Mucosa of descending colon (tissue), 3 donors: Measurements from ENCODE around the gene SPSB2. TPM values are rescaled to one million over a fixed set of nuclear protein-coding genes. Genes with fewer than 3 reads are reported as not detected.

Experiments
- ATAC-seq: fragments of 200-7000 bp; cut with Tn5 transposase; one replicate; pipeline ENCODE4 v1.9.1; 2020; ENCODE audit warnings: mild to moderate bottlenecking, moderate library complexity
- DNase-seq, 3 donors: peaks; one replicate each; pipeline ENCODE4 v3.0.0-alpha.2; 2020
- H3K36me3 ChIP-seq: fragments of 200-600 bp; one replicate; pipeline ENCODE4 v1.8.0; 2021; ENCODE audit warnings: low read depth, mild to moderate bottlenecking
- H3K4me1 ChIP-seq: fragments of 200-600 bp; one replicate; pipeline ENCODE4 v1.8.0; 2021; ENCODE audit warnings: low read depth, mild to moderate bottlenecking
- H3K4me3 ChIP-seq: fragments of 200-600 bp; one replicate; pipeline ENCODE4 v1.8.0; 2021; ENCODE audit warnings: mild to moderate bottlenecking
- H3K9me3 ChIP-seq: fragments of 200-600 bp; one replicate; pipeline ENCODE4 v1.8.0; 2021; ENCODE audit warnings: mild to moderate bottlenecking
- intact Hi-C, 2 donors: fragments of 100-400 bp; cut with DNase I in 1 of 2; cut with micrococcal nuclease in 1 of 2; formaldehyde crosslinking; loops; one replicate each; pipeline versions ENCODE4 v1.11.0 to v1.11.1; 2022; cut with DNase I, micrococcal nuclease
- total RNA-seq, 3 donors: library from RNA; stranded (reverse); fragmentation: NEBNext Ultra II Directional in 2 of 3; extraction: Animal tissue kit (Norgen Biotek cat#: 25700) in 2 of 3; gene quantifications; one replicate each; pipeline versions ENCODE4 v1.2.1 to v1.2.4, GENCODE V29; 2021 to 2023
- TF ChIP-seq, protein P1 (sequence below): fragments of 200-600 bp; IDR thresholded peaks from one replicate; pipeline ENCODE4 v1.8.0; 2022; ENCODE audit warnings: antibody characterized with exemption, mild to moderate bottlenecking
- donor health status: DM: no; HTN: no; CAD: no; lungs with moderate emphysema.
- donor health status: DM: no; HTN: no; CAD: no.
- donor health status: DM: no; HTN: yes; CAD: no.

SPSB2 gene
- total RNA-seq, 3 donors from 2014 or later: 9.7 to 11.7 (median 10.6) TPM

DNA sequence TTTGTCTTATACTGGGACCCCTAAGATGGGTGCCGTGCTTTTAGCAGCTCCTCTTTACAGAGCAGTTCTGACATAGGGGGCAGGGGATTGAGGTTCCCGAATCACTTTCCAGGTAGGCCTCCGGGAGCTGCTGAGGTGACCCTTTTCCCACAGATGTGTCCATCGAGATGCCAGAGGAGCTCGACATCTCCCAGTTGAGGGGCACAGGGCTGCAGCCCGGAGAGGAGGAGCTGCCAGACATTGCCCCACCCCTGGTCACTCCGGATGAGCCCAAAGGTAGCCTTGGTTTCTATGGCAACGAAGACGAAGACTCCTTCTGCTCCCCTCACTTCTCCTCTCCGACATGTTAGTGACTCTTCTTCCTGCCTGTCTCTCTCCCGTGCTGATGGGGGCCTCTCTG is 10.1 kb downstream of the SPSB2 start:
- peaks cover 3% of the 10 kb centered on the region for H3K4me1 ChIP-seq
- H3K4me3 ChIP-seq: no peak overlapping the region
- ATAC-seq (no peak), DNase-seq (peak in 1 of 3 donors; percentile 44)
- intact Hi-C loops: no loop called here
- peaks cover 7% of the 10 kb centered on the region for H3K36me3 ChIP-seq
- TF ChIP-seq, protein P1, sequence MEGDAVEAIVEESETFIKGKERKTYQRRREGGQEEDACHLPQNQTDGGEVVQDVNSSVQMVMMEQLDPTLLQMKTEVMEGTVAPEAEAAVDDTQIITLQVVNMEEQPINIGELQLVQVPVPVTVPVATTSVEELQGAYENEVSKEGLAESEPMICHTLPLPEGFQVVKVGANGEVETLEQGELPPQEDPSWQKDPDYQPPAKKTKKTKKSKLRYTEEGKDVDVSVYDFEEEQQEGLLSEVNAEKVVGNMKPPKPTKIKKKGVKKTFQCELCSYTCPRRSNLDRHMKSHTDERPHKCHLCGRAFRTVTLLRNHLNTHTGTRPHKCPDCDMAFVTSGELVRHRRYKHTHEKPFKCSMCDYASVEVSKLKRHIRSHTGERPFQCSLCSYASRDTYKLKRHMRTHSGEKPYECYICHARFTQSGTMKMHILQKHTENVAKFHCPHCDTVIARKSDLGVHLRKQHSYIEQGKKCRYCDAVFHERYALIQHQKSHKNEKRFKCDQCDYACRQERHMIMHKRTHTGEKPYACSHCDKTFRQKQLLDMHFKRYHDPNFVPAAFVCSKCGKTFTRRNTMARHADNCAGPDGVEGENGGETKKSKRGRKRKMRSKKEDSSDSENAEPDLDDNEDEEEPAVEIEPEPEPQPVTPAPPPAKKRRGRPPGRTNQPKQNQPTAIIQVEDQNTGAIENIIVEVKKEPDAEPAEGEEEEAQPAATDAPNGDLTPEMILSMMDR: no peak
- no peaks in the 10 kb centered on the region for H3K9me3 ChIP-seq

DNA sequence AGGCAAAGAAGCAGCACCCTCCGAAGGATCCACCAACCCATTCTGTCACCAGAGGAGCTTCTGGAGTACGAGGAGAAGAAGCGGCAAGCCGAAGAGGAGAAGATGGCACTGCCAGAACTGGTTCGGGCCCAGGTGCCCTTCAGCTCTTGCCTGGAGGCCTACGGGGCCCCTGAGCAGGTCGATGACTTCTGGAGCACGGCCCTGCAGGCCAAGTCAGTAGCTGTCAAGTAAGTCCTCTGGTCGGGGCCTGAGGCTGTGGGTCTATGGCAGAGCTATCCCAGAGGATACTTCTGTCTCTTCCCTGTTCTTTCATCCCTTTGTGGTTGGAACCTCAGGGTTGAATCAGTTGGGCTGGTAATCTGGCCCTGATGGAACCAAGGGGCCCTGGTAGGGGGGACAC is 11.7 kb downstream of the SPSB2 start:
- Histone ChIP-seq H3K9me3 (no peaks in the 10 kb centered on the region), H3K4me3 (no peak overlapping the region), H3K4me1 (no peaks in the 10 kb centered on the region), H3K36me3 (peaks cover 7% of the 10 kb centered on the region)
- ATAC-seq (no peak), DNase-seq (peak in 1 of 3 donors; percentile 41)
- TF ChIP-seq, protein P1: no peak
- intact Hi-C loops: no loop called here

DNA sequence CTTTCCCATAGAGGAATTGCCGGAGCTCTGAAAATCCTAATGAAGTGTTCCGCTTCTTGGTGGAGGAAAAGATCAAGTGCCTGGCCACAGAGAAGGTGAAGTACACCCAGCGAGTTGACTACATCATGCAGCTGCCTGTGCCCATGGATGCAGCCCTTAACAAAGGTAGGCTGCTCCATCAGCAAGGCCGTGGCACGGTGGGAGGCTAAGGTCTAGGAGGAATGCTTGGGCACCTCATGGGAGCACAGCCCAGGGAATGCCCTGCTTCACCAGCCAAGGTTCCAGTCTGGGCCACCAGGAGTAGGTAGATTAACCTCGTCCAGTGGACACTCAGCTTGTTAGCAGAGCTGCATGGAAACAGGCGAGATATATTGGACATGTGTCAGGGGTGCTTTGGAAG is 12.2 kb downstream of the SPSB2 start:
- H3K9me3 ChIP-seq: no peaks in the 10 kb centered on the region
- H3K4me3 ChIP-seq: no peak overlapping the region
- no peak for ATAC-seq
- no peaks in the 10 kb centered on the region for H3K4me1 ChIP-seq
- peaks cover 7% of the 10 kb centered on the region for H3K36me3 ChIP-seq
- intact Hi-C loops: no loop called here
- DNase-seq: peak in 1 of 3 donors; percentile 25
- TF ChIP-seq, protein P1: no peak

DNA sequence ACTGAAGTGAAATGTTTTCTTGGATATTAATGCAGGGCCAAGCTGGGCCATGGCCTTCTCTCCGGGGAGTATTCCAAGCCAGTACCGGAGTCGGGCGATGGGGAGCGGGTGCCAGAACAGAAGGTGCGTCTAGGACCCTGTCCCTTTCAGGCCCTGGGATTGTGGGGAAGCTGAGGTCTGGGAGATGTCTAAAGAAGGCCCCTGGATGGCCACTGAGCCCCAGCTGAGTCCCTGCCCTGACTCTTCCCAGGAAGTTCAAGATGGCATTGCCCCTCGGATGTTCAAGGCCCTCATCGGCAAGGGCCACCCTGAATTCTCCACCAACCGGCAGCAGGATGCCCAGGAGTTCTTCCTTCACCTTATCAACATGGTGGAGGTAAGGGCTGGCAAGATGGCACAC is 13.0 kb downstream of the SPSB2 start:
- Histone ChIP-seq H3K4me3 (no peak overlapping the region), H3K9me3 (no peaks in the 10 kb centered on the region), H3K4me1 (no peaks in the 10 kb centered on the region), H3K36me3 (peaks cover 7% of the 10 kb centered on the region)
- DNase-seq (peak in 1 of 3 donors; percentile 26), ATAC-seq (no peak)
- intact Hi-C loops: no loop called here
- TF ChIP-seq, protein P1: no peak

DNA sequence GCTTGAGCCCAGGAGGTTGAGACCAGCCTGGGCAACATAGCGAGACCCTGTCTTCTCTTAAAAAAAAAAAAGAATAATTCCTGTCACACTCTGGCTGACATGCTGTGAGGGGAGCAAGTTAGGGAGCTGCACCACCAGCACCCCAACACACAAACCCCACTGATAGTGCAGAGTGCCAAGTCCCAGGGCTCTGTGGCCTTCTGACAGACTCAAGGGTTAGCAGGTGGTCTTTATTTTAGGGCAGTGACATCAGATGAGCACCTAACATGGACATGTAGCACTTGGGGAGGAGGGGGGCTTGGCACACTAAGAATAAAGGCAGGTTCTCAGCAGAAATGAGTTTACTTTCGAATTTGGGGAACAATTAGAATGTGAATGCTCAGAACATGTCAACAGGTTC is 14.3 kb downstream of the SPSB2 start:
- ATAC-seq: no peak
- no peak for DNase-seq
- intact Hi-C loops: no loop called here
- Histone ChIP-seq H3K36me3 (peaks cover 7% of the 10 kb centered on the region), H3K4me1 (peaks cover under 1% of the 10 kb centered on the region), H3K4me3 (no peak overlapping the region), H3K9me3 (no peaks in the 10 kb centered on the region)
- TF ChIP-seq, protein P1: no peak

DNA sequence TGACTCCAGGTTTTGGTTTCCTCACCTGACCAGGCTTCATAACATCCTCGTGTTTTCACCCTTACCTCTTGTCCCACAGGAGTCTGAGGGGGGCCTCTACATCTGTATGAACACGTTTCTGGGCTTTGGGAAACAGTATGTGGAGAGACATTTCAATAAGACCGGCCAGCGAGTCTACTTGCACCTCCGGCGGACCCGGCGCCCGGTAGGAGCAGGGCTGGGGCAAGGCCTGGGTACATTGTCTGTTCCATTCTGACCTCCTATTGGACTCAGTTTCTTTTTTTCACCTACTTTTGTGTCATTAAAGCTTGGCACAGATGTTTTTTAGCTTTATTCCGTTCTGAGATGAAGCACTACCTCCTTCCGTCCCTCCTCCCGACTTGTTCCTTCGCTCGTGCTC is 17.8 kb downstream of the SPSB2 start:
- intact Hi-C loops: no loop called here
- ATAC-seq (no peak), DNase-seq (no peak)
- peaks cover 19% of the 10 kb centered on the region for H3K4me1 ChIP-seq
- no peaks in the 10 kb centered on the region for H3K9me3 ChIP-seq
- H3K4me3 ChIP-seq: no peak overlapping the region
- TF ChIP-seq, protein P1: no peak
- H3K36me3 ChIP-seq: no peaks in the 10 kb centered on the region
